Neutrophil (primary cell): ENCODE data around the gene PSMG1.
"Not testable (repeated sequence)": the region's sequence is repeated elsewhere in the genome, so short reads cannot be mapped to it uniquely, and the experiment has no call there.

Source experiments
- H3K27ac ChIP-seq: fragments of 200-600 bp; sonication (generic); 2 replicates; pipeline ENCODE4 v1.5.1; 2016; ENCODE audit warnings: mild to moderate bottlenecking, moderate library complexity
- H3K27me3 ChIP-seq: fragments of 200-600 bp; sonication (generic); 2 replicates; pipeline ENCODE4 v1.6.0; 2016; ENCODE audit warnings: mild to moderate bottlenecking
- H3K36me3 ChIP-seq: fragments of 200-600 bp; sonication (generic); 2 replicates; pipeline ENCODE4 v1.5.1; 2017
- H3K4me1 ChIP-seq, 2 experiments: fragments of 200-600 bp in 1 of 2; sonication (generic) in 1 of 2; 1 replicate in 1 of 2; 2 replicates in 1 of 2; pipeline versions ENCODE4 v1.5.1 to v1.6.1; 2013 to 2016; ENCODE audit warnings: low read depth in 1 of 2, low read length in 1 of 2, mild to moderate bottlenecking in 1 of 2, moderate library complexity in 1 of 2; ENCODE audit not compliant: control insufficient read depth in 1 of 2, insufficient read depth in 1 of 2
- H3K4me3 ChIP-seq, 2 experiments: fragments of 200-600 bp in 1 of 2; sonication (generic) in 1 of 2; 1 replicate in 1 of 2; 2 replicates in 1 of 2; pipeline ENCODE4 v1.5.1; 2013 to 2016; ENCODE audit warnings: low read depth in 1 of 2, low read length in 1 of 2, mild to moderate bottlenecking in 1 of 2, moderate library complexity in 1 of 2
- H3K9me3 ChIP-seq: fragments of 200-600 bp; sonication (generic); 2 replicates; pipeline ENCODE4 v1.5.1; 2016
- TF ChIP-seq, protein P1 (sequence below): fragments of 200-600 bp; sonication (generic); IDR thresholded peaks from 2 replicates; pipeline ENCODE4 v1.5.1; 2016; ENCODE audit warnings: antibody characterized with exemption

The PSMG1 gene

GRCh38 chr21:39164523-39164922 is 18.7 kb downstream of the PSMG1 start:
- no peaks in the 10 kb centered on the region for H3K36me3 ChIP-seq
- no peaks in the 10 kb centered on the region for H3K4me1 ChIP-seq
- H3K9me3 ChIP-seq, result no peaks in the 10 kb centered on the region
- H3K27ac ChIP-seq, result no peak overlapping the region
- H3K27me3 ChIP-seq, result no peaks in the 10 kb centered on the region
- TF ChIP-seq, protein P1, sequence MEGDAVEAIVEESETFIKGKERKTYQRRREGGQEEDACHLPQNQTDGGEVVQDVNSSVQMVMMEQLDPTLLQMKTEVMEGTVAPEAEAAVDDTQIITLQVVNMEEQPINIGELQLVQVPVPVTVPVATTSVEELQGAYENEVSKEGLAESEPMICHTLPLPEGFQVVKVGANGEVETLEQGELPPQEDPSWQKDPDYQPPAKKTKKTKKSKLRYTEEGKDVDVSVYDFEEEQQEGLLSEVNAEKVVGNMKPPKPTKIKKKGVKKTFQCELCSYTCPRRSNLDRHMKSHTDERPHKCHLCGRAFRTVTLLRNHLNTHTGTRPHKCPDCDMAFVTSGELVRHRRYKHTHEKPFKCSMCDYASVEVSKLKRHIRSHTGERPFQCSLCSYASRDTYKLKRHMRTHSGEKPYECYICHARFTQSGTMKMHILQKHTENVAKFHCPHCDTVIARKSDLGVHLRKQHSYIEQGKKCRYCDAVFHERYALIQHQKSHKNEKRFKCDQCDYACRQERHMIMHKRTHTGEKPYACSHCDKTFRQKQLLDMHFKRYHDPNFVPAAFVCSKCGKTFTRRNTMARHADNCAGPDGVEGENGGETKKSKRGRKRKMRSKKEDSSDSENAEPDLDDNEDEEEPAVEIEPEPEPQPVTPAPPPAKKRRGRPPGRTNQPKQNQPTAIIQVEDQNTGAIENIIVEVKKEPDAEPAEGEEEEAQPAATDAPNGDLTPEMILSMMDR, result no peak
- H3K4me3 ChIP-seq, result no peak overlapping the region

DNA sequence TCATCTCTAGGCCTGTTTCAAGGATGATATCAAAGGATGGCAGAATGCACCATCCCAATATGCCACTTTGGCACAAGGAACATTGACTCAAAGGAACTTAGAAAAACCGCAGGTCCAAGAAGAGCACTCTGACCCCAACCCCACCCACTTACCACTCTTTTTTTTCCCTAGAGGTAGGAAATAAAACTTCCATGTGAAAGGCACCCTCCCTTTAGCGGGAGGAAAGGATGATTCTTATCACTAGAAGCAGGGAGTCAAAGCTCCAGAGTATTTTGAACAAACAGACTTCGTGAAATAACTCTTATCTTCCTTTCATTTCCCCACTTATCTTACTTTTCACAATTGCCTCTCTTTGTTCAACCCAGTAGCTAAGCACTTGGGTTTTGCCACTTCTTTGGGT is 22.2 kb downstream of the PSMG1 start:
- TF ChIP-seq, protein P1, result no peak
- Histone ChIP-seq H3K4me3 (no peak overlapping the region), H3K27ac (no peak overlapping the region), H3K27me3 (no peaks in the 10 kb centered on the region), H3K36me3 (no peaks in the 10 kb centered on the region), H3K9me3 (no peaks in the 10 kb centered on the region), H3K4me1 (no peaks in the 10 kb centered on the region)

DNA sequence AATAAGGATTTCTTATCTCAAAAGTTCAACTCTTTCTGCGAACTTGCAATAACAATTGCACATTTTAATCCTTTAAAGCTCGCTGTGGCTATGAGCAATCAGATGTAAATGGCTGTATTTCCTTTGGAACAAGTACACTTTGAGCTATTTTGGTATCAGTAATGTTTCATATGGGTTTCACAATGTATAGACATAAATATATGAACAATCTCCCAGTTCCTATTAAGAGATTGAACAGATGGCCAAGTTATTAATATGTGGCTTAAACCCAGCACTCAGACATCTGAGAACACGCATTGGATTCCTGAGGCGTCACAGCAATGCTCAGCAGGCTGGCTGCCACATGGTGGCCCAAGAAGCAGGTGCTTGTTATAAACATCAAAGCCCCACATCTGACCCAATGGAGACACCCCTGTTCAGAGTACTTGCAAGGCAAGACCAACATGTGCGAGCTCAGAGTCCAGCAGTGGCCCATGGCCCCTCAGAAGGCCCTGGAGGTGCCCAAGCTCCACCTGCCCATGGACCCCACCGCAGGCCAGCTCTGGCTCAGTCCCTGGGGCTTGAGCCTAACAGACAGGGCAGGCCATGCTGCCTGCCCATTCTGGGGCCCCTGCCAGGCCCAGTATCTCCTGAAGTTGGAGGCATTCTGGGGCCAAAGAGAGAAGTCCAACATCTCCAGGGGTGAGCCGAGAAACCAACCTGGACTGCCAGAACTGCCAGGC is 23.7 kb downstream of the PSMG1 start:
- TF ChIP-seq, protein P1, result no peak
- no peaks in the 10 kb centered on the region for H3K9me3 ChIP-seq
- H3K4me1 ChIP-seq, result no peaks in the 10 kb centered on the region
- no peaks in the 10 kb centered on the region for H3K27me3 ChIP-seq
- H3K4me3 ChIP-seq, result no peak overlapping the region
- H3K27ac ChIP-seq, result no peak overlapping the region
- no peaks in the 10 kb centered on the region for H3K36me3 ChIP-seq

DNA sequence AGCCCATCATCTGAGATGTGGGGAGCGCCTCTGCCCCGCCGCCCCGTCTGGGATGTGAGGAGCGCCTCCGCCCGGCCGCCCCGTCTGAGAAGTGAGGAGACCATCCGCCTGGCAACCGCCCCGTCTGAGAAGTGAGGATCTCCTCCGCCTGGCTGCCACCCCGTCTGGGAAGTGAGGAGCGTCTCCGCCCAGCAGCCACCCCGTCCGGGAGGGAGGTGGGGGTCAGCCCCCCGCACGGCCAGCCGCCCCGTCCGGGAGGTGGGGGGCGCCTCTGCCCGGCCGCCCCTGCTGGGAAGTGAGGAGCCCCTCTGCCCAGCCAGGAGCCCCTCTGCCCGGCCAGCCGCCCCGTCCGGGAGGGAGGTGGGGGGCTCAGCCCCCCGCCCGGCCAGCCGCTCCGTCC is 26.0 kb downstream of the PSMG1 start:
- not testable (repeated sequence) for H3K27ac ChIP-seq, H3K4me3 ChIP-seq, H3K36me3 ChIP-seq, H3K9me3 ChIP-seq, H3K4me1 ChIP-seq, H3K27me3 ChIP-seq

- Histone ChIP-seq H3K27ac (no peak overlapping the region), H3K9me3 (no peaks in the 10 kb centered on the region), H3K4me1 (no peaks in the 10 kb centered on the region), H3K27me3 (no peaks in the 10 kb centered on the region), H3K4me3 (no peak overlapping the region), H3K36me3 (no peaks in the 10 kb centered on the region)
- TF ChIP-seq, protein P1, result no peak
Observed at GRCh38 chr21:39156024-39156423, 27.2 kb downstream of the PSMG1 start.

- TF ChIP-seq, protein P1, result no peak
- Histone ChIP-seq H3K27ac (no peak overlapping the region), H3K4me3 (no peak overlapping the region), H3K36me3 (no peaks in the 10 kb centered on the region), H3K27me3 (no peaks in the 10 kb centered on the region), H3K9me3 (no peaks in the 10 kb centered on the region), H3K4me1 (no peaks in the 10 kb centered on the region)
Observed at GRCh38 chr21:39155578-39155977, 27.7 kb downstream of the PSMG1 start.
